ENCODE results near the gene CASQ2. TPM values are rescaled to one million over a fixed set of nuclear protein-coding genes. Genes with fewer than 3 reads are reported as not detected.

The CASQ2 gene
- polyA plus RNA-seq, 1 donor (not counting 4 experiments of a cell fraction or from before 2014, with no cell fraction given) = 0.04 TPM

DNA sequence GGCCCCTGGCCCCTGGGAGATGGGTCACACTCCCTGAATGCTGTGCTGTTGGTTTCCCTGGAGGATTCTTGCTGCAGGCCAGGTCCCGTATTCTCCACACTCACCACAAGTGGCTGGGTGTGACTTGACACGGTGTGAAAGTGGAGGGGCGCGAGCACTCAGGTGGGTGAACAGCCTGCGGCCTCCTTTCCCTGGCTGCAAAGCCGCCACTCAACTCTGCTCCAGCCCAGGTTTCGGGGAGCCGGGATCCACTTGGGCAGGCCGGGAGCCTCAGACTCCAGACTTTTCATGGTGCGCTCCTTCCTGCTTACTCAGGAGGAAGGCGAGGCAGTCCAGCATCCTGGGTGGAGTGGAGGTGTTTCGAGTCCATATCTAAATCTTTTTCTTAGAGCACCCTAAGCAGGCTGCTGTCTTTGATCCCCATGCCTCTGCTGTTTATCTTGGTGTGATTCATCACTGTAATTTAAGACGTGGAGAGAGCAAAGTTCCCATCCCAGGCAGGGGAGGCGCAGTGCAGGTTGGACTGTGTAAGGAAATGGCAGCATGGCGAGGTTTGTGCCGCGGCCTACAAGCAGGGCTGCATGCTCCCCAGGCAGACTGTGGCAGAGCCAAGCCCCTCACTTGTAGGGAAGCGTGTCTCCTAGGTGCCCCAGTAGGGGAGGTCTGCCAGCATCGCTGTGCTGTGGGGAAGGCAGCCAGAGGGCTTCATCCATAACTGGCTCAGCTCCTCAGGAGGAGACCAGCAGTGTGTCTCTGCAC lies 97.2 kb downstream of the CASQ2 start:
- DNase-seq (ENCODE audit: low read depth, low spot score) = no peak
- Histone ChIP-seq H3K4me3 (ENCODE audit: control insufficient read depth in 2 of 3, extremely low read depth in 1 of 3, insufficient read depth in 2 of 3, low read depth in 1 of 3, low read length in 3 of 3) (no peak overlapping the region), H3K9me3 (ENCODE audit: control insufficient read depth, low read depth, low read length) (peaks cover 7% of the 10 kb centered on the region), H3K27me3 (ENCODE audit: control insufficient read depth, extremely low read depth, insufficient read depth, low read length) (no peaks in the 10 kb centered on the region), H3K9me1 (ENCODE audit: control insufficient read depth, extremely low read depth, insufficient read depth, low read length) (peaks cover 8% of the 10 kb centered on the region), H3K36me3 (ENCODE audit: control insufficient read depth in 2 of 2, extremely low read depth in 1 of 2, insufficient read depth in 2 of 2, low read length in 2 of 2) (peaks cover 11 to 26% of the 10 kb centered on the region in 2 experiments), H2AFZ (ENCODE audit: control insufficient read depth, low read length) (no peak overlapping the region), H3K9ac (ENCODE audit: control insufficient read depth, extremely low read depth, insufficient read depth, low read length) (no peak overlapping the region), H3K79me2 (ENCODE audit: control insufficient read depth, insufficient read depth, low read length) (peaks cover 48% of the 10 kb centered on the region), H4K20me1 (ENCODE audit: control insufficient read depth, extremely low read depth, insufficient read depth, low read length) (no peaks in the 10 kb centered on the region), H3K4me1 (ENCODE audit: control insufficient read depth, extremely low read depth, insufficient read depth, low read length) (peaks cover 40% of the 10 kb centered on the region), H3K27ac (ENCODE audit: control insufficient read depth, insufficient read depth, low read length) (peak overlapping the region; percentile 42), H3K4me2 (ENCODE audit: control insufficient read depth, extremely low read depth, insufficient read depth, low read depth, low read length) (no peak overlapping the region)
- FAIRE-seq = no peak
- no peak for TF ChIP-seq EZH2 (IDR thresholded peaks at IDR 0.05; ENCODE audit: low read length)
- TF ChIP-seq, protein P1, sequence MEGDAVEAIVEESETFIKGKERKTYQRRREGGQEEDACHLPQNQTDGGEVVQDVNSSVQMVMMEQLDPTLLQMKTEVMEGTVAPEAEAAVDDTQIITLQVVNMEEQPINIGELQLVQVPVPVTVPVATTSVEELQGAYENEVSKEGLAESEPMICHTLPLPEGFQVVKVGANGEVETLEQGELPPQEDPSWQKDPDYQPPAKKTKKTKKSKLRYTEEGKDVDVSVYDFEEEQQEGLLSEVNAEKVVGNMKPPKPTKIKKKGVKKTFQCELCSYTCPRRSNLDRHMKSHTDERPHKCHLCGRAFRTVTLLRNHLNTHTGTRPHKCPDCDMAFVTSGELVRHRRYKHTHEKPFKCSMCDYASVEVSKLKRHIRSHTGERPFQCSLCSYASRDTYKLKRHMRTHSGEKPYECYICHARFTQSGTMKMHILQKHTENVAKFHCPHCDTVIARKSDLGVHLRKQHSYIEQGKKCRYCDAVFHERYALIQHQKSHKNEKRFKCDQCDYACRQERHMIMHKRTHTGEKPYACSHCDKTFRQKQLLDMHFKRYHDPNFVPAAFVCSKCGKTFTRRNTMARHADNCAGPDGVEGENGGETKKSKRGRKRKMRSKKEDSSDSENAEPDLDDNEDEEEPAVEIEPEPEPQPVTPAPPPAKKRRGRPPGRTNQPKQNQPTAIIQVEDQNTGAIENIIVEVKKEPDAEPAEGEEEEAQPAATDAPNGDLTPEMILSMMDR (optimal IDR thresholded peaks at IDR 0.05 in 1 of 3, IDR thresholded peaks at IDR 0.05 in 1 of 3, conservative IDR thresholded peaks at IDR 0.05 in 1 of 3; ENCODE audit: extremely low read depth in 1 of 3, insufficient read depth in 2 of 3, low read length in 3 of 3) = peak in 1 of 3 experiments; percentile 20
- dilution Hi-C loops (cut with MboI; ENCODE audit: extremely low pct_ligation_motif_present, low sequenced_read_pairs) = no loop called here

DNA sequence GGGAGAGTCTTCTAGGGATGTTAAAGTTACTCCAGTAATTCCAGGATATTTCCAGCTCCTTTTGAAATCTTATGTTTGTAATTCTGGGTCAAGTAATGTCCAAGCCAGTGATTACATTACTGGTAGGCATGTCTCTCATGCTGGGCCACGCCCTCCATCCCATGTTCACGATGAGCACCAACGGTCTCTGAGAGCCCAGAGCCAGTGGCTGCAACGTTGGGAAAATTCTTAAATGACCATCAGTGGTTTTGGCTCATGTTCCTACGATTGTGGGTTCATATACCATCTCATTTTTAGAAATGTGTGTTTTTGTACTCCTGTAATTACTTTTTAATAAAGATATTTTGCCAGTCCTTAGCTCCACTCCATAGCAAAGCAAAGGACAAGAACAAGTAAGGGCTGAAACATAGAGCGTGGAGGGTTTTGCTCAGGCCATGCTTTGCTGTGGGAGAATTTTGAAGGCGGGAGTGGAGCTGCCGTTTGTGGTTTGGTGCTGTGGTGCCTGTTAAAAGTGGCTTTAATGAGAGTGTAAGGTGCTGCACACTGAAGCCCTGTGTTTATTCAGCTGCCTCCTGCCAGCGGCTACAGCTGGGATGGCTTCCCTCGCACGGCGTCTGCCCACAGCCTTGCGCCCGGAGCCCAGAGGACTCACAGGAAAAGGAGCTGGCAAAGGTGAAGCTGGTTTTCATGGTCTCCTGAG lies 97.9 kb downstream of the CASQ2 start:
- Histone ChIP-seq H3K27me3 (ENCODE audit: control insufficient read depth, extremely low read depth, insufficient read depth, low read length) (no peaks in the 10 kb centered on the region), H3K27ac (ENCODE audit: control insufficient read depth, insufficient read depth, low read length) (peak overlapping the region; percentile 42), H3K4me1 (ENCODE audit: control insufficient read depth, extremely low read depth, insufficient read depth, low read length) (peaks cover 33% of the 10 kb centered on the region), H2AFZ (ENCODE audit: control insufficient read depth, low read length) (no peak overlapping the region), H3K9ac (ENCODE audit: control insufficient read depth, extremely low read depth, insufficient read depth, low read length) (no peak overlapping the region), H3K79me2 (ENCODE audit: control insufficient read depth, insufficient read depth, low read length) (peaks cover 52% of the 10 kb centered on the region), H3K4me2 (ENCODE audit: control insufficient read depth, extremely low read depth, insufficient read depth, low read depth, low read length) (no peak overlapping the region), H3K4me3 (ENCODE audit: control insufficient read depth in 2 of 3, extremely low read depth in 1 of 3, insufficient read depth in 2 of 3, low read depth in 1 of 3, low read length in 3 of 3) (no peak overlapping the region), H3K9me3 (ENCODE audit: control insufficient read depth, low read depth, low read length) (peaks cover 10% of the 10 kb centered on the region), H4K20me1 (ENCODE audit: control insufficient read depth, extremely low read depth, insufficient read depth, low read length) (no peaks in the 10 kb centered on the region), H3K36me3 (ENCODE audit: control insufficient read depth in 2 of 2, extremely low read depth in 1 of 2, insufficient read depth in 2 of 2, low read length in 2 of 2) (peaks cover 13 to 33% of the 10 kb centered on the region in 2 experiments), H3K9me1 (ENCODE audit: control insufficient read depth, extremely low read depth, insufficient read depth, low read length) (peaks cover 4% of the 10 kb centered on the region)
- DNase-seq (ENCODE audit: low read depth, low spot score) (no peak), FAIRE-seq (no peak)
- TF ChIP-seq, protein P1 (optimal IDR thresholded peaks at IDR 0.05 in 1 of 3, IDR thresholded peaks at IDR 0.05 in 1 of 3, conservative IDR thresholded peaks at IDR 0.05 in 1 of 3; ENCODE audit: extremely low read depth in 1 of 3, insufficient read depth in 2 of 3, low read length in 3 of 3) = no peak
- no peak for TF ChIP-seq EZH2 (IDR thresholded peaks at IDR 0.05; ENCODE audit: low read length)
- dilution Hi-C loops (cut with MboI; ENCODE audit: extremely low pct_ligation_motif_present, low sequenced_read_pairs) = no loop called here
